GM23338 (cell line): Measurements from ENCODE around the gene CCNB1IP1. TPM values are rescaled to one million over a fixed set of nuclear protein-coding genes. Genes with fewer than 3 reads are reported as not detected.

Experiments
- ATAC-seq: fragments of 200-7000 bp; cut with Tn5 transposase; 3 replicates; pipeline ENCODE4 v1.9.1; 2020
- DNase-seq: peaks from one replicate; pipeline ENCODE4 v3.0.0-alpha.2; 2015; ENCODE audit warnings: low spot score
- H2AFZ ChIP-seq: fragments of 200-600 bp; sonication (generic); 2 replicates; pipeline ENCODE4 v1.8.0; 2016; ENCODE audit warnings: antibody characterized with exemption, mild to moderate bottlenecking, moderate library complexity
- H3F3A ChIP-seq: fragments of 200-600 bp; sonication (generic); replicated peaks from 2 replicates; pipeline ENCODE4 v1.8.0; 2017; ENCODE audit warnings: antibody characterized with exemption, mixed run types, low read depth
- H3K27ac ChIP-seq: fragments of 200-600 bp; sonication (generic); 2 replicates; pipeline ENCODE4 v1.6.1; 2016; ENCODE audit warnings: low read depth
- H3K27me3 ChIP-seq: fragments of 200-600 bp; sonication (generic); 2 replicates; pipeline ENCODE4 v1.8.0; 2016; ENCODE audit warnings: mild to moderate bottlenecking, mixed run types, moderate library complexity; ENCODE audit not compliant: insufficient read depth
- H3K36me3 ChIP-seq: fragments of 200-600 bp; sonication (generic); 2 replicates; pipeline ENCODE4 v1.8.0; 2016; ENCODE audit warnings: mild to moderate bottlenecking; ENCODE audit not compliant: insufficient read depth
- H3K4me1 ChIP-seq: fragments of 200-600 bp; sonication (generic); 2 replicates; pipeline ENCODE4 v1.8.0; 2016; ENCODE audit warnings: mild to moderate bottlenecking, moderate library complexity; ENCODE audit not compliant: insufficient read depth
- H3K4me2 ChIP-seq: fragments of 200-600 bp; sonication (generic); 2 replicates; pipeline ENCODE4 v1.7.1; 2017; ENCODE audit warnings: mixed run types
- H3K4me3 ChIP-seq: fragments of 200-600 bp; sonication (generic); 2 replicates; pipeline ENCODE4 v1.6.1; 2016; ENCODE audit warnings: mixed run types
- H3K79me2 ChIP-seq: fragments of 200-600 bp; sonication (generic); replicated peaks from 2 replicates; pipeline ENCODE4 v1.8.0; 2017; ENCODE audit warnings: mild to moderate bottlenecking; ENCODE audit not compliant: insufficient read depth
- H3K9me2 ChIP-seq: fragments of 200-600 bp; sonication (generic); 2 replicates; pipeline ENCODE4 v1.8.0; 2017; ENCODE audit not compliant: insufficient read depth
- H4K20me1 ChIP-seq: fragments of 200-600 bp; sonication (generic); replicated peaks from 2 replicates; pipeline ENCODE4 v1.8.0; 2017; ENCODE audit warnings: mild to moderate bottlenecking; ENCODE audit not compliant: insufficient read depth
- H3K27ac Mint-ChIP-seq: 2 replicates; pipeline ENCODE4 v1.8.0; 2020; ENCODE audit warnings: inconsistent platforms, mild to moderate bottlenecking, moderate library complexity, mixed read lengths
- H3K27me3 Mint-ChIP-seq: 3 replicates; pipeline ENCODE4 v1.8.0; 2022; ENCODE audit warnings: low read depth, mild to moderate bottlenecking, moderate library complexity, mixed read lengths, inconsistent platforms; ENCODE audit not compliant: insufficient read depth, poor library complexity
- H3K36me3 Mint-ChIP-seq: 3 replicates; pipeline ENCODE4 v1.8.0; 2021; ENCODE audit warnings: low read depth, mild to moderate bottlenecking, inconsistent platforms, moderate library complexity, mixed read lengths
- H3K4me1 Mint-ChIP-seq: 3 replicates; pipeline ENCODE4 v1.8.0; 2020; ENCODE audit warnings: mild to moderate bottlenecking, inconsistent platforms, mixed read lengths
- H3K4me3 Mint-ChIP-seq: 3 replicates; pipeline ENCODE4 v1.8.0; 2021; ENCODE audit warnings: moderate library complexity, mild to moderate bottlenecking, inconsistent platforms, mixed read lengths
- H3K9me3 Mint-ChIP-seq: 3 replicates; pipeline ENCODE4 v1.8.0; 2020; ENCODE audit warnings: moderate library complexity, mild to moderate bottlenecking, inconsistent platforms, mixed read lengths
- CREB1 ChIP-seq: fragments of 250-450 bp; sonication (Bioruptor Pico); IDR thresholded peaks from 2 replicates; pipeline ENCODE4 v1.5.0; 2020; ENCODE audit warnings: low read depth, mild to moderate bottlenecking, moderate library complexity
- CTCF ChIP-seq, 2 experiments: fragments of 200-600 bp in 1 of 2; sonication (generic) in 1 of 2; conservative IDR thresholded peaks; 2 replicates each; pipeline versions ENCODE4 v1.5.1 to v1.6.1; 2016 to 2017; ENCODE audit warnings: antibody characterized with exemption in 2 of 2, low read depth in 2 of 2, mild to moderate bottlenecking in 2 of 2, moderate library complexity in 1 of 2
- EZH2 ChIP-seq: fragments of 200-600 bp; sonication (generic); IDR thresholded peaks from one replicate; pipeline ENCODE4 v1.8.0; 2017; ENCODE audit warnings: antibody characterized with exemption, mild to moderate bottlenecking, low read depth; ENCODE audit not compliant: unreplicated experiment
- JUNB ChIP-seq: IDR thresholded peaks from one replicate; pipeline ENCODE4 v1.6.1; 2016; ENCODE audit warnings: antibody characterized with exemption; ENCODE audit not compliant: unreplicated experiment
- NANOG ChIP-seq: IDR thresholded peaks from 2 replicates; pipeline ENCODE4 v1.6.1; 2016; ENCODE audit warnings: antibody characterized with exemption, borderline replicate concordance
- POLR2AphosphoS5 ChIP-seq: IDR thresholded peaks from 2 replicates; pipeline ENCODE4 v1.6.1; 2016; ENCODE audit warnings: antibody characterized with exemption, low read depth
- STAT1 ChIP-seq: IDR thresholded peaks from one replicate; pipeline ENCODE4 v1.6.1; 2016; ENCODE audit warnings: antibody characterized with exemption; ENCODE audit not compliant: unreplicated experiment
- ZNF114 ChIP-seq: fragments of 250-450 bp; sonication (Bioruptor Pico); IDR thresholded peaks from 2 replicates; pipeline ENCODE4 v1.5.0; 2020; ENCODE audit warnings: mild to moderate bottlenecking, moderate library complexity
- ZNF331 ChIP-seq: fragments of 250-450 bp; sonication (Bioruptor Pico); IDR thresholded peaks from 2 replicates; pipeline ENCODE4 v1.5.0; 2020; ENCODE audit warnings: low read depth, mild to moderate bottlenecking, moderate library complexity
- polyA plus RNA-seq: library from polyadenylated mRNA; unstranded; fragments of >200 nt; fragmentation: Nextera tagmentation; extraction: Ambion mirVana; gene quantifications from 2 replicates; pipeline ENCODE4 v1.2.1, GENCODE V29; 2016
- total RNA-seq: library from RNA; depleted of rRNA; stranded (reverse); fragments of >200 nt; shearing (Covaris generic); gene quantifications from 2 replicates; pipeline ENCODE4 v1.2.3, GENCODE V29; 2014
- TF ChIP-seq, protein P1 (sequence below): IDR thresholded peaks from one replicate; pipeline ENCODE4 v1.6.1; 2018; ENCODE audit warnings: antibody characterized with exemption; ENCODE audit not compliant: unreplicated experiment

Gene CCNB1IP1
- total and polyA plus RNA-seq, 2 experiments from 2014 or later, result 108 to 254 TPM

DNA sequence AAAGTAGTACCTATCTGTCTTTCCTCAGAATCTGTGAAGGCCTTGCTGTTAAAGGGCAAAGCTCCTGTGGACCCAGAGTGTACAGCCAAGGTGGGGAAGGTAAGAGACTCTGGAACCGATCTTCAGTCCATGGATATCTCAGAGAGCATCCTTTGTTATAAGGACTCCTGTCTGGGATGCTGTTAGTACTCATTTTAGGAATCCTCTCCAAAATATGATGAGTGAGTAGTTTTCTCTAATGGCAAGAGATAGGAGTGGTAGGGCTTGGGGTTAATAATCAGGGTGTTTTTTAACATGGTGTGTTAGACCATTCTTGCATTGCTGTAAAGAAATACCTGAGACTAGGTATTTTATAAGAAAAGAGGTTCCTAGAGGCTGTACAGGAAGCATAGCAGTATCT, 12.3 kb upstream of the CCNB1IP1 start (continued):
- no peak for TF ChIP-seq CTCF (conservative IDR thresholded peaks at IDR 0.05; ENCODE audit: low read depth in 2 of 2)
- TF ChIP-seq, protein P1, sequence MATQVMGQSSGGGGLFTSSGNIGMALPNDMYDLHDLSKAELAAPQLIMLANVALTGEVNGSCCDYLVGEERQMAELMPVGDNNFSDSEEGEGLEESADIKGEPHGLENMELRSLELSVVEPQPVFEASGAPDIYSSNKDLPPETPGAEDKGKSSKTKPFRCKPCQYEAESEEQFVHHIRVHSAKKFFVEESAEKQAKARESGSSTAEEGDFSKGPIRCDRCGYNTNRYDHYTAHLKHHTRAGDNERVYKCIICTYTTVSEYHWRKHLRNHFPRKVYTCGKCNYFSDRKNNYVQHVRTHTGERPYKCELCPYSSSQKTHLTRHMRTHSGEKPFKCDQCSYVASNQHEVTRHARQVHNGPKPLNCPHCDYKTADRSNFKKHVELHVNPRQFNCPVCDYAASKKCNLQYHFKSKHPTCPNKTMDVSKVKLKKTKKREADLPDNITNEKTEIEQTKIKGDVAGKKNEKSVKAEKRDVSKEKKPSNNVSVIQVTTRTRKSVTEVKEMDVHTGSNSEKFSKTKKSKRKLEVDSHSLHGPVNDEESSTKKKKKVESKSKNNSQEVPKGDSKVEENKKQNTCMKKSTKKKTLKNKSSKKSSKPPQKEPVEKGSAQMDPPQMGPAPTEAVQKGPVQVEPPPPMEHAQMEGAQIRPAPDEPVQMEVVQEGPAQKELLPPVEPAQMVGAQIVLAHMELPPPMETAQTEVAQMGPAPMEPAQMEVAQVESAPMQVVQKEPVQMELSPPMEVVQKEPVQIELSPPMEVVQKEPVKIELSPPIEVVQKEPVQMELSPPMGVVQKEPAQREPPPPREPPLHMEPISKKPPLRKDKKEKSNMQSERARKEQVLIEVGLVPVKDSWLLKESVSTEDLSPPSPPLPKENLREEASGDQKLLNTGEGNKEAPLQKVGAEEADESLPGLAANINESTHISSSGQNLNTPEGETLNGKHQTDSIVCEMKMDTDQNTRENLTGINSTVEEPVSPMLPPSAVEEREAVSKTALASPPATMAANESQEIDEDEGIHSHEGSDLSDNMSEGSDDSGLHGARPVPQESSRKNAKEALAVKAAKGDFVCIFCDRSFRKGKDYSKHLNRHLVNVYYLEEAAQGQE, result no peak
- no peak for TF ChIP-seq ZNF331 (CRISPR knock-in tag)

DNA sequence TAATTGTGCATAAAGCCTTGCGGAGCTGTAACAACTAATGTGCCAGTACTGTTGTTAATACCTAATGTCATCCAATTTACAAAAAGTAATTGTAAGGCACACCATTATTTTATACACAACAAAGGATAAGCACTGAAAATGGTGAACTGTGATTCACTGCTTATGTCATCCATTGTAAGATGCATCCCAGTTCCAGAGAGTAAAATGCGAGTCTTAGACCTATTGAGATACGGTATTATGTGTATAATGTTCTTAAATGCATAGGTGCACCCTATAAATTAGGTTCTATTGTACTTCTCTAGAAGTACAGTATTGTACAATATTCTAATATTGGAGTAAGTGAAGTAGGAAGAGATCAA, 10.8 kb upstream of the CCNB1IP1 start:
- Histone ChIP-seq H3K9me2 (no peaks in the 10 kb centered on the region), H3K4me1 (peaks cover 6% of the 10 kb centered on the region), H3F3A (no peaks in the 10 kb centered on the region), H3K27ac (peak overlapping the region; percentile 58), H3K79me2 (peaks cover 14% of the 10 kb centered on the region), H3K27me3 (no peaks in the 10 kb centered on the region), H3K36me3 (peaks cover 29% of the 10 kb centered on the region), H3K4me2 (peak overlapping the region; percentile 93), H2AFZ (peak overlapping the region; percentile 72; the same call in 1 of the 2 replicates), H3K4me3 (peak overlapping the region; percentile 85), H4K20me1 (no peaks in the 10 kb centered on the region; the same call in 1 of the 2 replicates)
- peak overlapping the region; percentile 90 for H3K4me3 Mint-ChIP-seq
- peaks cover 39% of the 10 kb centered on the region for H3K36me3 Mint-ChIP-seq
- ATAC-seq (no peak), DNase-seq (no peak)
- peaks cover 3% of the 10 kb centered on the region; the same call in 1 of the 3 replicates for H3K9me3 Mint-ChIP-seq
- H3K27me3 Mint-ChIP-seq, result peaks cover 6% of the 10 kb centered on the region
- peak overlapping the region; percentile 95 for H3K27ac Mint-ChIP-seq
- H3K4me1 Mint-ChIP-seq, result 0 out of 3 replicates have a peak, but pooled peaks cover 4% of the 10 kb centered on the region
- TF ChIP-seq POLR2AphosphoS5 (no peak), CTCF (conservative IDR thresholded peaks at IDR 0.05; ENCODE audit: low read depth in 2 of 2) (no peak; a peak in 1 of 4 replicates), ZNF114 (CRISPR knock-in tag) (no peak), JUNB (no peak), STAT1 (no peak), ZNF331 (CRISPR knock-in tag) (no peak), EZH2 (no peak), NANOG (no peak), CREB1 (CRISPR knock-in tag) (no peak)
- TF ChIP-seq, protein P1, result no peak
